Ovary (tissue), 9 donors: ENCODE results near the gene CTNNA3. TPM values are rescaled to one million over a fixed set of nuclear protein-coding genes. Genes with fewer than 3 reads are reported as not detected.

Experiments
- DNase-seq, 5 donors: peaks; one replicate each; pipeline ENCODE4 v3.0.0-alpha.2; 2019 to 2020
- H3K27ac ChIP-seq, 2 donors: fragments of 200-600 bp; one replicate each; pipeline versions ENCODE4 v1.5.1 to v1.8.0; 2019 to 2022
- H3K27me3 ChIP-seq: fragments of 200-600 bp; one replicate; pipeline ENCODE4 v1.8.0; 2022
- H3K36me3 ChIP-seq: fragments of 200-600 bp; sonication (generic); one replicate; pipeline ENCODE4 v1.5.1; 2019
- H3K4me1 ChIP-seq: one replicate; pipeline ENCODE4 v1.8.1; 2013; ENCODE audit warnings: mild to moderate bottlenecking, moderate library complexity; ENCODE audit not compliant: insufficient read depth
- H3K4me3 ChIP-seq: fragments of 200-600 bp; sonication (generic); one replicate; pipeline ENCODE4 v1.5.1; 2017
- H3K9me3 ChIP-seq, 2 donors: fragments of 200-600 bp in 1 of 2; sonication (generic) in 1 of 2; one replicate each; pipeline versions ENCODE4 v1.5.1 to v1.8.1; 2013 to 2019; ENCODE audit warnings: mild to moderate bottlenecking in 1 of 2, moderate library complexity in 1 of 2
- EP300 ChIP-seq: sonication (generic); formaldehyde crosslinking; IDR thresholded peaks from one replicate; pipeline ENCODE4 v1.6.1; 2017; ENCODE audit warnings: antibody characterized with exemption
- POLR2A ChIP-seq: fragments of 450-650 bp; IDR thresholded peaks from one replicate; pipeline ENCODE4 v1.6.1; 2017; ENCODE audit warnings: antibody characterized with exemption, mild to moderate bottlenecking, moderate library complexity
- WGBS, 3 donors: extraction: QIAGEN DNeasy Blood & Tissue Kit in 1 of 3; methylation state at CpG; one replicate each; pipeline versions ENCODE4 v1.1.5 to v1.1.7; 2013 to 2017; 5-methylcytosine and 5-hydroxymethylcytosine counted together
- intact Hi-C, 4 donors: fragments of 100-400 bp; cut with DNase I; formaldehyde crosslinking; loops; one replicate each; pipeline versions ENCODE4 v1.11.0 to v1.15.1; 2022 to 2023
- polyA plus RNA-seq, 2 donors: library from polyadenylated mRNA; stranded (reverse); fragments of 200-250 nt in 1 of 2; fragments of 350-450 nt in 1 of 2; fragmentation: Illumina TruSeq in 1 of 2; extraction: RNeasy Lipid Tissue Mini Kit (QIAGEN cat#74804) in 1 of 2; gene quantifications; one replicate each; pipeline ENCODE4 v1.2.3, GENCODE V29; 2013 to 2014
- total RNA-seq, 7 donors: library from RNA; depleted of rRNA in 2 of 7; stranded (reverse); fragments of >200 nt in 2 of 7; fragmentation: NEBNext Ultra II Directional in 3 of 7; extraction: Animal tissue kit (Norgen Biotek cat#: 25700) in 3 of 7; gene quantifications; one replicate each; pipeline versions ENCODE4 v1.1.0 to v1.2.4, GENCODE V29; 2016 to 2023
- TF ChIP-seq, protein P1 (sequence below), 3 donors: fragments of 450-650 bp in 2 of 3; fragments of 200-600 bp in 1 of 3; IDR thresholded peaks; one replicate each; pipeline versions ENCODE4 v1.5.1 to v1.8.0; 2016 to 2022; ENCODE audit warnings: antibody characterized with exemption in 3 of 3, mild to moderate bottlenecking in 1 of 3
- donor health status: DM: no; HTN: no; CAD: no; lungs with moderate emphysema.
- donor health status: DM: no; HTN: no; CAD: no.
- donor health status: Bipolar disorder and iron deficiency.
- donor health status: DM: yes; HTN: yes; CAD: no.
- donor health status: DM: no; HTN: no; CAD: no.
- donor health status: DM: yes; HTN: yes; CAD: no.

CTNNA3 gene
- total and polyA plus RNA-seq, 9 donors, result 1.9 to 9.7 (median 4.0) TPM

DNA sequence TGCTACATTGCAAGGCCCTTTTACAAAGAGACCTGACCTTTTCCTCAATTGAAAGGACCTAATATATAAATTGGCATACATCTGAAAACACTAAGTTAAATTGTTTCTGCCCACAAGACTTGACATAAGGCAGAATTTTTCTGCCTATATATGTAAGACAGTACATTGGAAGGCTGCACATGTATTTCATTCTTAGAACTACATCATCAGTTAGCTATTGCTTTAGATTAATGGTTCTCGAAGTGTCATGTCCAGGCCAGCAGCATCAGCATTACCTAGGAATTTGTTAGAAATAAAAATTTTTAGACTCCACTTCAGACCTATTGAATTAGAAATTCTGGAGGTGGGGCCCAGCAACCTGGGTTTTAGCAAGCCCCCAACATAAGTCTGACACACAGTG is 396.2 kb downstream of the CTNNA3 start:
- no peak overlapping the region for H3K4me3 ChIP-seq
- intact Hi-C loops, result no loop called here
- no peaks in the 10 kb centered on the region for H3K9me3 ChIP-seq
- no peaks in the 10 kb centered on the region for H3K4me1 ChIP-seq
- TF ChIP-seq POLR2A, result no peak
- TF ChIP-seq, protein P1, sequence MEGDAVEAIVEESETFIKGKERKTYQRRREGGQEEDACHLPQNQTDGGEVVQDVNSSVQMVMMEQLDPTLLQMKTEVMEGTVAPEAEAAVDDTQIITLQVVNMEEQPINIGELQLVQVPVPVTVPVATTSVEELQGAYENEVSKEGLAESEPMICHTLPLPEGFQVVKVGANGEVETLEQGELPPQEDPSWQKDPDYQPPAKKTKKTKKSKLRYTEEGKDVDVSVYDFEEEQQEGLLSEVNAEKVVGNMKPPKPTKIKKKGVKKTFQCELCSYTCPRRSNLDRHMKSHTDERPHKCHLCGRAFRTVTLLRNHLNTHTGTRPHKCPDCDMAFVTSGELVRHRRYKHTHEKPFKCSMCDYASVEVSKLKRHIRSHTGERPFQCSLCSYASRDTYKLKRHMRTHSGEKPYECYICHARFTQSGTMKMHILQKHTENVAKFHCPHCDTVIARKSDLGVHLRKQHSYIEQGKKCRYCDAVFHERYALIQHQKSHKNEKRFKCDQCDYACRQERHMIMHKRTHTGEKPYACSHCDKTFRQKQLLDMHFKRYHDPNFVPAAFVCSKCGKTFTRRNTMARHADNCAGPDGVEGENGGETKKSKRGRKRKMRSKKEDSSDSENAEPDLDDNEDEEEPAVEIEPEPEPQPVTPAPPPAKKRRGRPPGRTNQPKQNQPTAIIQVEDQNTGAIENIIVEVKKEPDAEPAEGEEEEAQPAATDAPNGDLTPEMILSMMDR (IDR thresholded peaks at IDR 0.05), result no peak
- no peak for TF ChIP-seq EP300
- H3K27me3 ChIP-seq, result no peaks in the 10 kb centered on the region
- no peaks in the 10 kb centered on the region for H3K36me3 ChIP-seq
- no peak overlapping the region for H3K27ac ChIP-seq
- no peak for DNase-seq
- WGBS, 3 donors, result 87 to 99% (median 94%) methylated on average over 1 of the region's 1 CpG

DNA sequence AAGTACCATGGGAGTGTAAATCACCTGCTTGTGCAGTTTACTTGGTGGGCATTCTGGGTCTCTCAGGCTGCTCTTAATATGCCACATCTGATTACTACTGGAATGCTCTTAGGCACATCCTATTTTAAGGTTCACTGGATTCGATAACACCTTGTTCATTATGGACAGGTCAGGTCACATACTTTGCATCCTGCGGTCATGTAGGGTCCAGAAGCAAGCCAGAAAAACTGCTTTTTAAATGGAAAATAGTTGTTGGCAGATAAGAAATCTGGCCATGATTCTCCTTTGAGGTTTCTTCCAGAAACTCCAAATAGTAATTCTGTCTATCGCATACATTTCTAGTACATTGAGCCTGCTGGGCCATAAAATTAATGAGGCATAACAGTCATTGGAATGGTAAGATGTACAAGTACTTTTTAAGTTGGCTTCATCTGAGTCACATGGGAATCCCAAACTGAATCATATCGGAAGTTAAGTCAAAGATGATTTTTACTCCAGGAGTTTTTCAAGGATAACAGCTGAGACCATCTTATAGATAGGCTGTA is 398.3 kb downstream of the CTNNA3 start:
- intact Hi-C loops, result no loop called here

DNA sequence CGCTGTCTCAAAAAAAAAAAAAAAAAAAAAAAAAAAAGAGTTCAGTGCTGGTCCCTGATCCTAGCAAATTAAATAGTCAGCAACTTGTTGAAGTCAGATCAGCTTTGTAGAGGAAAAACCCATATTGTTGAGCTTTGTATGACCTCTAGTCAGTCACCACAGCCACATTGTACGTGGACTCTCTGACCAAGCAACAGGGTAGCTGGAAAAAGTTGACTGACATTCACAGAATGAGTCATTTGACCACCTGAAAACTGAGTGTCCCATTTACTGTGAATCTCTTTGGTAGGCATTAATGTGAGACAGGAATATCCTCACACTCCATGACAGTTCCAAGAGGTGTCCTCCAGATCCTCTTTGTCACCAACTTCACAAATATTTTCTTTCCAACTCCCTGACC is 399.1 kb downstream of the CTNNA3 start:
- no peaks in the 10 kb centered on the region for H3K27me3 ChIP-seq
- H3K36me3 ChIP-seq, result no peaks in the 10 kb centered on the region
- TF ChIP-seq POLR2A (no peak), EP300 (no peak)
- TF ChIP-seq, protein P1 (IDR thresholded peaks at IDR 0.05), result no peak
- DNase-seq, result no peak
- H3K4me1 ChIP-seq, result no peaks in the 10 kb centered on the region
- no peak overlapping the region for H3K27ac ChIP-seq
- H3K9me3 ChIP-seq, result no peaks in the 10 kb centered on the region
- intact Hi-C loops, result no loop called here
- 93 to 97% (median 97%) methylated on average over 2 of the region's 2 CpGs for WGBS, 3 donors
- H3K4me3 ChIP-seq, result no peak overlapping the region

More for the DNA sequence above, 398.3 kb downstream of the CTNNA3 start:
- no peak for DNase-seq
- Histone ChIP-seq H3K27ac (no peak overlapping the region), H3K27me3 (no peaks in the 10 kb centered on the region), H3K9me3 (no peaks in the 10 kb centered on the region), H3K36me3 (no peaks in the 10 kb centered on the region), H3K4me1 (no peaks in the 10 kb centered on the region), H3K4me3 (no peak overlapping the region)
- WGBS, 3 donors, result 90 to 95% (median 94%) methylated on average over 4 of the region's 4 CpGs
- TF ChIP-seq, protein P1 (IDR thresholded peaks at IDR 0.05), result no peak
- no peak for TF ChIP-seq EP300
- TF ChIP-seq POLR2A, result no peak

DNA sequence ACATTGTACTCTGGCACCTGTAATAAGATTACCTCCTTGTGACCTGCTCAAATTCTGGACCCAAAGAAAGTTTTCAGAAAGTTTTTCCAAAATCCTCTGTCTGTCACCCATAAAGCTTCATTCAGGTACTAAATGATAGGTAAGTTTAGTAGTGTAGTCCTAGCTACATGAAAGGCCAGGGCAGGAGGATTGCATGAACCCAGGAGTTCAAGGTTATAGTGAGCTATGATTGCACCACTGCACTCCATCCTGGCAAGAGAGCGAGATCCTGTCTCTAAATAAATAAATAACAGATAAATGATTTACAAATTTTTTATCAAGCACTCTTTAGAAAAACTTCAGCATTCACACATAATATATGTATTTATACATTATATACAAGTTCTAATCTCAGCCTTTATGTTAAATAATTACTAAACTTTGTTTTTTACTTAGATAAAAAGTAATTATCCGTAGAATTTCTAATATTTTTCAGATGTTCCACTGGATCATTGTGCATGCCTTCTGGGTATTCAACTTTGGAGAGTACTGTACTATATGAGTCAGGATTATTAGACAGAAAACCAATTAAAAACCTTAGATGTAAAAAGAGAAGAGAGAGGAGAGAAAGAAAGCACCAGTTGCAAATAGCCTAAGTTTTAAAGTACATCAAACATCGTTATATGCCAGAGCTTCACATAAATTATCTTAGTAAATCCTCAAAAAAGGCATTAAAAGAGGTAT is 407.1 kb downstream of the CTNNA3 start:
- intact Hi-C loops, result no loop called here
- Histone ChIP-seq H3K9me3 (no peaks in the 10 kb centered on the region), H3K4me1 (no peaks in the 10 kb centered on the region), H3K36me3 (no peaks in the 10 kb centered on the region), H3K27ac (no peak overlapping the region), H3K4me3 (no peak overlapping the region), H3K27me3 (no peaks in the 10 kb centered on the region)
- TF ChIP-seq, protein P1 (IDR thresholded peaks at IDR 0.05), result no peak
- TF ChIP-seq POLR2A (no peak), EP300 (no peak)
- DNase-seq, result no peak
- 77 to 88% (median 86%) methylated on average over 3 of the region's 3 CpGs for WGBS, 3 donors
